ENCODE data around the gene FBXL17.
"Not testable (repeated sequence)": the region's sequence is repeated elsewhere in the genome, so short reads cannot be mapped to it uniquely, and the experiment has no call there.

FBXL17 gene

DNA sequence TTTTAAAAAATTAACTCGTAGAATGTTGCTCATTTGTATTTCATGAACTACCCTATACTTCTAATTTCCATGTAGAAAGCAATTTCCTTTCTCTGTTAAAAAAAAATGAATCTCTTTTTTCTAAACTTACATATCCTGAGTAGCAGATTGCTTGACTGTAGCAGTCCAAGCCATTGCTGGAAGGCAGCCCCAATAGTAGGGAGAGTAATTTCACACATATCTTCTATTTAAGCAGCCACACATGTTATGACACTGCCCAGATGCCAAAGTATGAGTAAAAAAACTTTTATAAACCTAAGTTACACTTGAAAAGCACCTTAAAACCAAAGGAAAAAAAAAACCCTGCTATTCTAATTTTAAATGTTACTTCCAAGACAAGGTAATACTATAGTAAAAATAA, 69.6 kb downstream of the FBXL17 start:
- Histone ChIP-seq H3K4me1 (ENCODE audit: insufficient read depth, low read length) (no peaks in the 10 kb centered on the region), H3K36me3 (ENCODE audit: insufficient read depth, low read length) (no peaks in the 10 kb centered on the region), H3K9ac (ENCODE audit: low read depth, low read length) (no peak overlapping the region), H3K9me3 (ENCODE audit: control insufficient read depth, insufficient read depth, low read length) (no peaks in the 10 kb centered on the region)

DNA sequence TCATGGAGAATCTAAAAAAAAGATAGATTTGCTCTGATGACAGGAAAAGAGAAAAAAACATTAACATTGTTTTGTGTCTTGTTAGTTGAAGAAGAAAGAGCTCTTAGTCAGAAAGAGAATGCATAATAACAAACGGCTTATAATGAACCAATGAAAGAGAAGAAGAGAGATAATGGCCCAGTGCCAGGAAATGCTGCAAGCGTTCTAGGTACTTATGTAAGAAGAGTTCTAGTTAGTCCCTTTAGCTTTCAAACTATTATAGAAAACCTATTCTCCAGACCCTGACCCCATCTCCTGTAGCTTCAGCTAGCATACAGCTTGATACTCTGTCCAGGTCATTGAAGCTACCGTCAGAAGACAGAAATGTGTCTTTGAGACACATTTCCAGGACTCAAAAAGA, 70.2 kb downstream of the FBXL17 start:
- Histone ChIP-seq H3K36me3 (ENCODE audit: insufficient read depth, low read length) (no peaks in the 10 kb centered on the region), H3K4me1 (ENCODE audit: insufficient read depth, low read length) (no peaks in the 10 kb centered on the region), H3K9ac (ENCODE audit: low read depth, low read length) (no peak overlapping the region), H3K9me3 (ENCODE audit: control insufficient read depth, insufficient read depth, low read length) (no peaks in the 10 kb centered on the region)

DNA sequence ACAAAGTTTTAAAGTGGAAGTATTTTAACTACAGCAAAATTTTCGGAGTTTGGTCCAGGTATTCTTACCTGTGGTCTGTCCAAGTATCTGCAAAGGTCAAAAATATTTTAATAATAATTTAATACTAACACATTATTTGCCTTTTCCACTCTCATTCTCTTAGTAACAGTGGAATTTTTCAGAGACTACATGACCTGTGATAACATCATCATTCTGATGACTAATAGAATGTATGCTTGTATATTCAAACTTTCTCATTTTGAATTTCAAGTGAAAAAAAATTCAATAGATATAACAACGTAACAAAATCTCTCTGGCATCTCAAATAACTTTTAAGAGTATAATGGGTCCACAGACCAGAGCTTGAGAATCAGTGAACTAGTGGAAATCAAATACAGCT, 78.3 kb downstream of the FBXL17 start:
- no peaks in the 10 kb centered on the region for H3K36me3 ChIP-seq (ENCODE audit: insufficient read depth, low read length)
- H3K4me1 ChIP-seq (ENCODE audit: insufficient read depth, low read length), result no peaks in the 10 kb centered on the region
- no peak overlapping the region for H3K9ac ChIP-seq (ENCODE audit: low read depth, low read length)
- H3K9me3 ChIP-seq (ENCODE audit: control insufficient read depth, insufficient read depth, low read length), result no peaks in the 10 kb centered on the region

DNA sequence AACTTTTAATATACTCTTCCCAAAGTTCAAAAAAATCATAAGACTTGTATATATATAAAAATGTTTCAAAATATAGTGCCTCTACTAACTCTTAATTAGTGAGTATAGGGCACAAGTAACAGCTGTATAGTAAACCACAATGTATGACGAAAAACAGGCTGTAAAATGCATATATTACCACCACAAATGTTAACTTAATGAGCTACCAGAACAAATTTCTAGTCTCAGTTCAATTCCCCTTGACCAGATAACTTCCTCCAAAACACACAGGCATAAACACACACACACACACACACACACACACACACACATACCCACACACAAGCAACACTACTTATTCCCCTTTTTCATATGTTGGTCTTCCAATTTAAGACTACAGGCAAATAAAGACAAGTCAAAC, 78.8 kb downstream of the FBXL17 start:
- Histone ChIP-seq H3K36me3 (ENCODE audit: insufficient read depth, low read length) (no peaks in the 10 kb centered on the region), H3K9ac (ENCODE audit: low read depth, low read length) (no peak overlapping the region), H3K4me1 (ENCODE audit: insufficient read depth, low read length) (no peaks in the 10 kb centered on the region), H3K9me3 (ENCODE audit: control insufficient read depth, insufficient read depth, low read length) (no peaks in the 10 kb centered on the region)

DNA sequence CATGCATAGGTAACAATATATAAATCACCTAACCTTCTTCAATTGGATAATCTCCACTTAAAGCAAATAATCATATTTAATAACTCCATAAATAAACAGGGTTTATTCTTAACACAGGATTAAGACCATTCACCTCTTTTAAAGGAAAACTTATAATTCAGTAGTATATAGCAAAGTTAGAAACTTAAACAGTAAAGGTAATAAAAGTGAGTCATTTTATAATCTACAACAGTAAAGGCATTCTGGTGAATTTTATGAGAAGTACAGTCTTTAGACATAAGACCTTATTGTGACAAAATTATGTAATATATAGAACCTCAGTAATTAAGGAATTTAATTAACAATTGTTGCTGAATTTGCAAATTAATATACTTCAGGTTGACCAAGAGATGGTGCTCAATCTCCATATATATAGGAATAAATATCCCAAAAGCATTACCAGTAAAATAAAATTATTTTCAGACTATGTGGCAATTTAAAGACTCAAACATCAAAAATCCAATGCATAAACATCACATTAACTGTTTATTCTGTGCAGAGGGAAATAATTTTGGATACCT, 84.8 kb downstream of the FBXL17 start:
- Histone ChIP-seq H3K36me3 (ENCODE audit: insufficient read depth, low read length) (no peaks in the 10 kb centered on the region), H3K4me1 (ENCODE audit: insufficient read depth, low read length) (no peaks in the 10 kb centered on the region), H3K9me3 (ENCODE audit: control insufficient read depth, insufficient read depth, low read length) (no peaks in the 10 kb centered on the region), H3K9ac (ENCODE audit: low read depth, low read length) (no peak overlapping the region)

DNA sequence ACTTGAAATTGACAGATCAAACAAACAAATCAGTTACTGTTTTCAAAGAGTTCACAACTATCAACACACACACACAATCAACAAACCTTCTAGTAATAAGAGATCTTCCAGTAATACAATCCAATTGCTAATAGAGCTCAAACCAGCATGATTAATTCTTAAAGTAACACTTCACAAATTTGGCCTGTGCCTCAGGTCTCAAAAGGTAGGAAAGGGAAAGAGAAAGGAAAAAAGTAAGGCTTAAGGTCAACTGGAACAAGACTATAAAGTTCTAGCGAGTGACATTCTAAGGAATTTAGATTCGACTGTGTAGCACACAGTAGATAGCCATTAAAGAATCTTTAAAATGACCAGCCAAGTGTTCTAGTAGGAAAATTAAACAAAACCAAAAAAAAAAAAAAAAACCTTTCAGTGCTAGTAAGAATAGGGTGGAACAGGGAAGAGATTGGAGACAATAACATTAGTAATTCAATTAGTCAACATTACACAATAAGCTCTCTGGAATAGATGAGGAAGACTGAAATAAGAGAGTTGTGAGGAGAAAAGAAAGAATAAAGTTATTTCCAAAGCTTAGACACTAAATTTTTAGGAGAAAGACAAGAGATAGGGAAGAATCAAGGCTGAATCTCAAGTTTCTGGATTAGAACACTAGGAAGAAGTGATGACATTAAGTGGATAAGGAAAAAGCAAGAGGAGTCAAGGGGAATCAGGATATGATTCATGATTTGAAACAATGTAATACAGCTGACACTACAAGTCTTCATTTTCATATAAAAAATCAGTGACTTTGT, 86.1 kb downstream of the FBXL17 start:
- no peaks in the 10 kb centered on the region for H3K4me1 ChIP-seq (ENCODE audit: insufficient read depth, low read length)
- no peak overlapping the region for H3K9ac ChIP-seq (ENCODE audit: low read depth, low read length)
- no peaks in the 10 kb centered on the region for H3K36me3 ChIP-seq (ENCODE audit: insufficient read depth, low read length)
- no peaks in the 10 kb centered on the region for H3K9me3 ChIP-seq (ENCODE audit: control insufficient read depth, insufficient read depth, low read length)

DNA sequence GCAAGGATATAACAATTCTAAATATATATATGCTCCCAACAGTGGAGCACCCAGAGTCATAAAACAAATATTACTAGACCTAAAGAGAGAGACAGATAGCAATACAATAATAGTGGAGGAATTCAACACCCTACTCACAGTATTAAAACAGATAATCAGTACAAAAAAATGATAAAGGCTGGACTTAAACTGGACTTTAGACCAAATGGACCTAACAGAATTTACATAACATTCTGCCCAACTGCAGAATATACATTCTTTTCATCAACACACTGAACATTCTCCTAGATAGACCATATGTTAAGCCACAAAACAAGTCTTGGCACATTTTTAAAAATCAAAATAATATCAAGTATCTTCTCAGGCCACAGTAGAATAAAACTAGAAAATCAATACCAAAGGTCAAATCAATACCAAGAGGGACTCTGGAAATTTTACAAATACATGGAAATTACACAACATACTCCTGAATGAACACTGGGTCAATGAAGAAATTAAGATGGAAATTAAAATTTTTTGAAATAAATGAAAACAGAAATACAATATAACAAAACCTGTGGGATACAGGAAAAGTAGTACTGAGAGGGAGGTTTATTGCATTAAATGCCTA, 100.8 kb downstream of the FBXL17 start:
- H3K9ac ChIP-seq (ENCODE audit: low read depth, low read length), result no peak overlapping the region
- no peaks in the 10 kb centered on the region for H3K36me3 ChIP-seq (ENCODE audit: insufficient read depth, low read length)
- no peaks in the 10 kb centered on the region; the same call in 1 of the 2 replicates for H3K4me1 ChIP-seq (ENCODE audit: insufficient read depth, low read length)
- H3K9me3 ChIP-seq (ENCODE audit: control insufficient read depth, insufficient read depth, low read length), result no peaks in the 10 kb centered on the region

DNA sequence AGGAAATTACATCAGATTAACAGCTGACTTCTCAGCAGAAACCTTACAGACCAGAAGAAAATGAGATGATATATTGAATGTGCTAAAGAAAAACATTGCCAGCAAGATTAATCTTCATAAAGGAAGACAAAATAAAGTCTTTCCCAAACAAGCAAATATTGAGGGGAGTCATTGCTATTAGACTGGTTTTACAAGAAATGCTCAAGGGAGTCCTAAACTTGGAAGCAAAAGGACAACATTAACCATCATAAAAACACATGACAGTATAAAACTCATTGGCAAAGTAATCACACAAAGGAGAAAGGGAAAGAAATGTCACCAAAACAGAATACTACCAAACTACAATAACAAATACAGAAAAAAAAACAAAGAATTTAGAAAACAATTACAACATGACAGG, 101.7 kb downstream of the FBXL17 start:
- no peaks in the 10 kb centered on the region for H3K36me3 ChIP-seq (ENCODE audit: insufficient read depth, low read length)
- H3K4me1 ChIP-seq (ENCODE audit: insufficient read depth, low read length), result no peaks in the 10 kb centered on the region; the same call in 1 of the 2 replicates
- H3K9ac ChIP-seq (ENCODE audit: low read depth, low read length), result no peak overlapping the region
- H3K9me3 ChIP-seq (ENCODE audit: control insufficient read depth, insufficient read depth, low read length), result no peaks in the 10 kb centered on the region

DNA sequence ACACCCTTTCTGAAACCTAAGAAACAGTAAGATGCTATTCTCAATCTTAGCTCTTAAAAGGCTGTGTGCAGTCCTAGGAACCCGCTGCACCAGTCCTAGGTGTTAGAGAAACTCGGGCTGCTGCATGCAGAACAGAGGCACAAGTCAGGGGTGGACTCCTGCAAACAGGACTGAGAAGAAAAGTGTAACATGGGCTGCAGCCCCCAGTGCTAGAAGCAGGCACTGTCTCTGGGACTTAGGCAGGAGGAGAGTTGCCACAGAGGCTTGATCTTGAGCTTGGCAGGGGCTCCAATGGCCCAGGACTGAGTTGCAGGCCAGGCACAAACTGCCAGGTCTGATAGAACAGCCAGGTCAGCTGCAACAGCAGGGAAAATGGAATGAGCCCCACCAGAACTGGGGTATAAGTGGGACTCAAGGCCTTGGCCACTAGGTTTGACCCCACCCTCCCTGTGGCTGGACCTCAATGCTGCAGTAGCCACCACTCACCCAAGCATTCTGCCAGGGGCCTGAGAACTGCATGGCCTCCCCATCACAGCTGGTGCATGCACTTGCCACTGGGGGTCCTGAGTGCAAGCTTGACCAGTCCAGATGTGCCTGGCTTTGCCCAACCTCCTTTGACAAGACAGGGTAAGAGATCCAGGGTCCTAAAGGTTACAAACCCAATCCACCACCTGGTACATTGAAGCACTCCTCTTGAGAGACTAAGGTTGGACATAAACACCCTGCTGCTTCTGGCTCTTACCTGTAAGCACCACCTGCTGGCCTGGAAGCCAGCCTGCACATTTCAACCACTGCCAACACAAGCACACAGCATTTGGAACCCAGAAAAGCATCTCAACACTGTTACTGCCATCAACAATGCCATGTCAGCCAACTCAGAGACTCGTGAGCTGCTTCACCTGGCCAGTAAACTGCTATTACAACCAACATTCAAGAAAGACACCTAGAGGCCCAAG, 103.3 kb downstream of the FBXL17 start:
- Histone ChIP-seq H3K9ac (ENCODE audit: low read depth, low read length) (no peak overlapping the region), H3K36me3 (ENCODE audit: insufficient read depth, low read length) (no peaks in the 10 kb centered on the region), H3K9me3 (ENCODE audit: control insufficient read depth, insufficient read depth, low read length) (no peaks in the 10 kb centered on the region), H3K4me1 (ENCODE audit: insufficient read depth, low read length) (no peaks in the 10 kb centered on the region; the same call in 1 of the 2 replicates)

DNA sequence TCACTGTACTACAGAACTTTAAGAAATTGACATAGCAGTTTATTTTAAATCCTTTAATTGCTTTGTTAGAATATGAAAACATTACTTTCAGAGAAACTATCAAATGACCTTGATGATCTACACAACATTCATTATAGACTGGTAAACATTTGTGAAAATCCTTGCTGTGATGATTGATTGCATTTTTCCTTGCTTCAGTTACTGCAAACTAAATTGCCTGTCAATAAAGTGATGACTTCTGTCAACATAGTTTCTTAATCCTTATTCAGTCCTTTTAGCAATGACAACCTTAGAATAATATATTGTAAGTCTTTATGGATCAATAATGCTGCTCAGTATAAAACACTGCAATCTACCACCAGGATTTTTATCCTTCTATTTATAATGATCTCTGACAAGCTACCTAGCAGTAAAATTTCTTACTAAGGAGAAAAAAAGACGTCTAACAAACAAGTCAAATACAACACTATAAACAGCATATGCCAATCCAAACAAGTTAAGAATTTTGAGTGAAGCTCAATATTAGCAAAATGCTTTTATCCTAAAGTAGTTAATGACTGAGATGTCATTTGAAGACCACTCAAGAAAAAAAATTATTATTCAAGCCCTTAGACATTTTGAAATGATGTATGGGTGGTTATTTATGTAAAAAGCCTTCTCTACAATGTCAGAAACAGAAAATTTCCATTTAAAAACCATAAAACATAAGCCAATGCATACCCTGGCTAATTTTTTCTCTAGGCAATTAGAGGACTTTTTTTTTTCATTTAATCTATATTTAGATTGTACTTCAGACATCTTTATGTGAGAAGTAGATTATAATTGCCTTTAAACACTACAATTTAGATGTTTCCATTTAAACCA, 105.5 kb downstream of the FBXL17 start:
- no peaks in the 10 kb centered on the region; the same call in 1 of the 2 replicates for H3K4me1 ChIP-seq (ENCODE audit: insufficient read depth, low read length)
- H3K9me3 ChIP-seq (ENCODE audit: control insufficient read depth, insufficient read depth, low read length), result no peaks in the 10 kb centered on the region
- H3K36me3 ChIP-seq (ENCODE audit: insufficient read depth, low read length), result no peaks in the 10 kb centered on the region
- no peak overlapping the region for H3K9ac ChIP-seq (ENCODE audit: low read depth, low read length)

DNA sequence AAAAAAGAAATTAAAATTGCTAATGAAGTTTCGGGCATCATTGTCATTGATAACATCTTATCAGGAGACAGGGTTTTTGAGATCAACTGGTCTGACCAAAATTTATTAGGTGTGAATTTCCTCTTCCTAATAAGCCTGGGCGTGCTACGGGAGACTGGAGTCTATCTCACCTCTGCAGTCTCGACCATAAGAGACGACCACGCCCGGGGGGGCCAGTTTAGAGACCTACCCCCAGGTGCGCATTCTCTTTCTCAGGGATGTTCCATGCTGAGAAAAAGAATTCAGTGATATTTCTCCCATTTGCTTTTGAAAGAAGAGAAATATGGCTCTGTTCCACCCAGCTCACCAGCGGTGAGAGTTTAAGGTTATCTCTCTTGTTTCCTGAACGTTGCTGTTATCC, 107.8 kb downstream of the FBXL17 start:
- not testable (repeated sequence) for H3K4me1 ChIP-seq (ENCODE audit: insufficient read depth, low read length); H3K36me3 ChIP-seq (ENCODE audit: insufficient read depth, low read length); H3K9ac ChIP-seq (ENCODE audit: low read depth, low read length); H3K9me3 ChIP-seq (ENCODE audit: control insufficient read depth, insufficient read depth, low read length)

DNA sequence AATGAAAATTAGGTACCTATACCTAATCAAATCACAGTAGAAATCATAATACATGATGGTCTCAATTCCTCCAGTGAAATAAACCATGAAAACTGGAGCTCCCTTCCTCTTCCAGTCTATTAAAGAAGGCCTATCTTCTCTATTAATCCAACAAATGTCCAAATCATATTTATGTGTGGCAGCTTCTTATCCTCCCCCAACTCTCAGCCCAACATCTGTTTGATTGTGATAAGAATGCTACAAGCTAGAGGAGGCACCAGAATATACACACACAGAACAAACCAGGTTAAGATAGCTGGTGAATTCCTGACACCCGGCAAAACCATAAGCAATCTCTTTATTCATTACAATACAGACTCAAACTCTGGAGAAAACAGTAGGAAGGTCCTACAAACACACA, 110.8 kb downstream of the FBXL17 start:
- H3K9me3 ChIP-seq (ENCODE audit: control insufficient read depth, insufficient read depth, low read length), result no peaks in the 10 kb centered on the region
- H3K4me1 ChIP-seq (ENCODE audit: insufficient read depth, low read length), result no peaks in the 10 kb centered on the region
- no peaks in the 10 kb centered on the region for H3K36me3 ChIP-seq (ENCODE audit: insufficient read depth, low read length)
- no peak overlapping the region for H3K9ac ChIP-seq (ENCODE audit: low read depth, low read length)

DNA sequence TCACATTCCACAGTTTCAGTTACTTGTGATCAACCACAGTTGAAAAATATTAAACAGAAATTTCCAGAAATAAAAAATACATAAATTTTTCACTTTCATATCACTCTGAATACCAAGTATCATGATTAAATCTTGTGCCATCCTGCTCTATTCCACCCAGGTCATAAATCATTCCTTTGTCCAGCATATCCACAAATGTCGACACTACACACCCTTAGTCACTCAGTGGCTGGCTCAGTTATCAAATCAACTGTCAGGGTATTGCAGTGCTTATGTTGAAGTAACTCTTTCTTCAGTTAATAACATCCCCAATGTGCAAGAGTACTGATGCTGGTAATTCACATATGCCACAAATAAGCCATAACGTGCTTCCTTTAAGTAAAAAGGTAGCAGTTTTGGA, 115.7 kb downstream of the FBXL17 start:
- Histone ChIP-seq H3K9me3 (ENCODE audit: control insufficient read depth, insufficient read depth, low read length) (no peaks in the 10 kb centered on the region), H3K36me3 (ENCODE audit: insufficient read depth, low read length) (no peaks in the 10 kb centered on the region), H3K9ac (ENCODE audit: low read depth, low read length) (no peak overlapping the region), H3K4me1 (ENCODE audit: insufficient read depth, low read length) (no peaks in the 10 kb centered on the region)

Data from ES-I3 (cell line).